Mesenchymal stem cell (in vitro differentiated cells and primary cell): ENCODE data around the gene CDK6.
A peak's percentile ranks its signal among the peaks of the same experiment; 100 is the strongest.

Experiments used
- DNase-seq: peaks from one replicate; pipeline ENCODE4 v3.0.0-alpha.2; 2013
- H2AFZ ChIP-seq: one replicate; pipeline ENCODE4 v1.6.1; 2013; ENCODE audit warnings: low read depth, mild to moderate bottlenecking, control low read depth, inconsistent platforms, low read length, moderate library complexity
- H2AK5ac ChIP-seq: 2 replicates; pipeline ENCODE4 v1.6.1; 2013; ENCODE audit warnings: low read length, moderate library complexity, mild to moderate bottlenecking, inconsistent platforms; ENCODE audit not compliant: severe bottlenecking
- H2BK120ac ChIP-seq: one replicate; pipeline ENCODE4 v1.6.1; 2013; ENCODE audit warnings: low read depth, mild to moderate bottlenecking, inconsistent platforms, low read length, moderate library complexity
- H2BK12ac ChIP-seq, 2 experiments: one replicate each; pipeline ENCODE4 v1.6.1; 2013; ENCODE audit warnings: inconsistent platforms in 2 of 2, low read length in 2 of 2, mild to moderate bottlenecking in 2 of 2, moderate library complexity in 2 of 2, control low read depth in 1 of 2
- H2BK15ac ChIP-seq: one replicate; pipeline ENCODE4 v1.6.1; 2013; ENCODE audit warnings: mild to moderate bottlenecking, low read depth, inconsistent platforms; ENCODE audit not compliant: poor library complexity, severe bottlenecking
- H2BK5ac ChIP-seq: 2 replicates; pipeline ENCODE4 v1.6.1; 2013; ENCODE audit warnings: low read depth, mild to moderate bottlenecking, low read length, control low read depth, inconsistent platforms; ENCODE audit not compliant: poor library complexity, severe bottlenecking
- H3K14ac ChIP-seq, 2 experiments: one replicate each; pipeline ENCODE4 v1.6.1; 2013; ENCODE audit warnings: inconsistent platforms in 2 of 2, low read length in 2 of 2, control low read depth in 1 of 2, mild to moderate bottlenecking in 1 of 2, moderate library complexity in 1 of 2
- H3K18ac ChIP-seq, 2 experiments: one replicate each; pipeline ENCODE4 v1.6.1; 2013; ENCODE audit warnings: inconsistent platforms in 2 of 2, low read length in 2 of 2, control low read depth in 1 of 2, low read depth in 1 of 2, mild to moderate bottlenecking in 1 of 2
- H3K23ac ChIP-seq, 2 experiments: one replicate each; pipeline ENCODE4 v1.6.1; 2013; ENCODE audit warnings: inconsistent platforms in 2 of 2, low read length in 2 of 2, mild to moderate bottlenecking in 2 of 2, moderate library complexity in 2 of 2, control low read depth in 1 of 2
- H3K27ac ChIP-seq: 2 replicates; pipeline ENCODE4 v1.5.1; 2013; ENCODE audit warnings: mild to moderate bottlenecking, moderate library complexity, low read length, control low read depth, inconsistent platforms; ENCODE audit not compliant: poor library complexity, severe bottlenecking
- H3K27me3 ChIP-seq, 2 experiments: 2 replicates each; pipeline versions ENCODE4 v1.6.1 to v1.7.0; 2013; ENCODE audit warnings: low read length in 2 of 2, mild to moderate bottlenecking in 2 of 2, moderate library complexity in 2 of 2, control low read depth in 1 of 2, inconsistent platforms in 1 of 2; ENCODE audit not compliant: control insufficient read depth in 1 of 2, insufficient read depth in 1 of 2
- H3K36me3 ChIP-seq, 2 experiments: 2 replicates each; pipeline versions ENCODE4 v1.6.1 to v1.7.0; 2013; ENCODE audit warnings: low read length in 2 of 2, control low read depth in 1 of 2, inconsistent platforms in 1 of 2, low read depth in 1 of 2, mild to moderate bottlenecking in 1 of 2; ENCODE audit not compliant: insufficient read depth in 2 of 2, control insufficient read depth in 1 of 2
- H3K4ac ChIP-seq, 2 experiments: one replicate each; pipeline ENCODE4 v1.6.1; 2013; ENCODE audit warnings: inconsistent platforms in 2 of 2, low read length in 2 of 2, mild to moderate bottlenecking in 2 of 2, moderate library complexity in 2 of 2, control low read depth in 1 of 2, low read depth in 1 of 2
- H3K4me1 ChIP-seq: 2 replicates; pipeline ENCODE4 v1.6.1; 2013; ENCODE audit warnings: low read depth, low read length, control low read depth; ENCODE audit not compliant: control insufficient read depth, insufficient read depth
- H3K4me2 ChIP-seq: 2 replicates; pipeline ENCODE4 v1.6.1; 2013; ENCODE audit warnings: low read length, mild to moderate bottlenecking, inconsistent platforms; ENCODE audit not compliant: poor library complexity, severe bottlenecking
- H3K4me3 ChIP-seq, 2 experiments: 2 replicates each; pipeline versions ENCODE4 v1.5.1 to v1.7.0; 2013; ENCODE audit warnings: low read length in 2 of 2, mild to moderate bottlenecking in 2 of 2, control low read depth in 1 of 2, low read depth in 1 of 2; ENCODE audit not compliant: insufficient read depth in 1 of 2
- H3K79me1 ChIP-seq: replicated peaks from 2 replicates; pipeline ENCODE4 v1.6.1; 2013; ENCODE audit warnings: mild to moderate bottlenecking, control low read depth, low read length, inconsistent platforms; ENCODE audit not compliant: poor library complexity, severe bottlenecking
- H3K9ac ChIP-seq: 2 replicates; pipeline ENCODE4 v1.7.0; 2013; ENCODE audit warnings: mild to moderate bottlenecking, low read length, moderate library complexity
- H3K9me3 ChIP-seq: 2 replicates; pipeline ENCODE4 v1.7.0; 2013; ENCODE audit warnings: mild to moderate bottlenecking, low read length; ENCODE audit not compliant: control insufficient read depth
- H4K8ac ChIP-seq: one replicate; pipeline ENCODE4 v1.6.1; 2013; ENCODE audit warnings: inconsistent platforms, mild to moderate bottlenecking, low read length, moderate library complexity
- H4K91ac ChIP-seq: one replicate; pipeline ENCODE4 v1.6.1; 2013; ENCODE audit warnings: mild to moderate bottlenecking, low read length, inconsistent platforms
- WGBS: methylation state at CpG from one replicate; pipeline ENCODE4 v1.1.7; 2013; ENCODE audit warnings: mixed read lengths; 5-methylcytosine and 5-hydroxymethylcytosine counted together

Gene CDK6

DNA sequence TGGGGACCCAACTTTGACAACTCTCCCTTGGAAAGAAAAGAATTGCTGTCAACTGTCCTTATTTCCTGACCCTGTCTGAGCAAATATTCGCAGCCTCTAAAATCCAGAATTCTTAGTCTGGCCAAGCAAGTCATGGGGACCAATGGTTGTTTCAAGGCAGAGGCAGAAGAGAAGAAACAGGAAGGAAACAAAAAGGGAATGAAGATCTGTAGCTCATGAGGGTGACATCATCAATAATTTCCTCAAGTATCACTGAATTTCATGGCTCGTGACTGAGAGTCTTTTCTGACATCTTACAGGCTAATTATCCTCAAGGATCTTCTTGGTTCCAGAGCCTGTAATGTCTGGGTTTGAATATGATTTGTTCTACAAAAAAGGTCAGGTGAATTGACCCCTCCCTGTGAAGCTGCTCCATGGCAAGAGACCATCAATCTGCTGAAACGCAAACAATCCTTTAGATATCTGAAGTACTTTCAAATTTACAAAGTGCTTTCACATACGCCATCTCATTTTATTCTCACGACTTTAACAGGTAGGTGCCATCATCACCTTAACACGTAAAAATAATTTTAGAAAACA, 5.8 kb downstream of the CDK6 start:
- Histone ChIP-seq H2BK12ac (no peak overlapping the region), H2BK15ac (no peak overlapping the region), H4K91ac (no peak overlapping the region), H3K4me1 (peaks cover 2% of the 10 kb centered on the region), H3K27me3 (no peaks in the 10 kb centered on the region), H3K9me3 (no peaks in the 10 kb centered on the region), H2BK5ac (no peak overlapping the region), H2AK5ac (peak overlapping the region; percentile 72), H3K18ac (no peak overlapping the region), H3K23ac (no peak overlapping the region), H3K79me1 (no peaks in the 10 kb centered on the region), H3K27ac (peak overlapping the region; percentile 82), H3K14ac (no peak overlapping the region), H3K4ac (no peak overlapping the region), H2AFZ (no peak overlapping the region), H4K8ac (no peak overlapping the region), H3K4me3 (peak overlapping the region in 1 of 2 experiments; percentile 99), H2BK120ac (no peak overlapping the region), H3K36me3 (peaks cover 4 to 11% of the 10 kb centered on the region in 2 experiments), H3K4me2 (peak overlapping the region; percentile 63), H3K9ac (no peak overlapping the region)
- 67% methylated on average over 5 of the region's 6 CpGs for WGBS
- peak; percentile 54 for DNase-seq

- Histone ChIP-seq H3K36me3 (peaks cover 4 to 9% of the 10 kb centered on the region in 2 experiments), H3K18ac (no peak overlapping the region), H3K9ac (no peak overlapping the region), H2AK5ac (no peak overlapping the region), H3K27me3 (no peaks in the 10 kb centered on the region), H3K4me1 (peaks cover 3% of the 10 kb centered on the region), H3K4ac (no peak overlapping the region), H3K4me2 (no peak overlapping the region), H2BK15ac (no peak overlapping the region), H3K27ac (no peak overlapping the region), H2BK12ac (no peak overlapping the region), H3K9me3 (no peaks in the 10 kb centered on the region), H3K79me1 (no peaks in the 10 kb centered on the region), H3K14ac (no peak overlapping the region), H4K8ac (no peak overlapping the region), H2BK120ac (no peak overlapping the region), H3K4me3 (no peak overlapping the region), H2BK5ac (no peak overlapping the region), H2AFZ (no peak overlapping the region), H4K91ac (no peak overlapping the region), H3K23ac (no peak overlapping the region)
- WGBS = 94% methylated on average over 1 of the region's 1 CpG
- DNase-seq = no peak
These were observed 6.3 kb downstream of the CDK6 start for GRCh38 chr7:92830027-92830426.

GRCh38 chr7:92827464-92828120, 8.8 kb downstream of the CDK6 start:
- H2BK120ac ChIP-seq = no peak overlapping the region
- no peak overlapping the region for H2BK5ac ChIP-seq
- no peak overlapping the region for H2BK15ac ChIP-seq
- peaks cover 3% of the 10 kb centered on the region for H3K4me1 ChIP-seq
- H3K9me3 ChIP-seq = no peaks in the 10 kb centered on the region
- no peak overlapping the region for H3K4me3 ChIP-seq
- peaks cover 1 to 4% of the 10 kb centered on the region in 2 experiments for H3K36me3 ChIP-seq
- no peak overlapping the region for H2AFZ ChIP-seq
- H3K27ac ChIP-seq = no peak overlapping the region
- H3K9ac ChIP-seq = no peak overlapping the region
- no peak overlapping the region for H3K4me2 ChIP-seq
- peak overlapping the region in 1 of 2 experiments; percentile 43 for H3K18ac ChIP-seq
- H2BK12ac ChIP-seq = no peak overlapping the region
- no peak overlapping the region for H3K23ac ChIP-seq
- H4K91ac ChIP-seq = no peak overlapping the region
- no peak overlapping the region for H3K4ac ChIP-seq
- no peaks in the 10 kb centered on the region for H3K79me1 ChIP-seq
- no peak overlapping the region for H3K14ac ChIP-seq
- no peak overlapping the region for H2AK5ac ChIP-seq
- no peak overlapping the region for H4K8ac ChIP-seq
- no peaks in the 10 kb centered on the region for H3K27me3 ChIP-seq
- no peak for DNase-seq
- 97% methylated on average over 3 of the region's 3 CpGs for WGBS

GRCh38 chr7:92826258-92826938, 10.0 kb downstream of the CDK6 start:
- Histone ChIP-seq H2AK5ac (no peak overlapping the region), H3K4me1 (peaks cover 3% of the 10 kb centered on the region), H3K14ac (no peak overlapping the region), H3K36me3 (peaks cover 0 to 4% of the 10 kb centered on the region in 2 experiments), H3K4ac (no peak overlapping the region), H2AFZ (no peak overlapping the region), H2BK120ac (no peak overlapping the region), H3K9ac (no peak overlapping the region), H4K8ac (no peak overlapping the region), H3K18ac (no peak overlapping the region), H3K23ac (no peak overlapping the region), H3K9me3 (no peaks in the 10 kb centered on the region), H3K27me3 (no peaks in the 10 kb centered on the region), H3K79me1 (no peaks in the 10 kb centered on the region), H3K27ac (no peak overlapping the region), H3K4me2 (no peak overlapping the region), H2BK12ac (no peak overlapping the region), H4K91ac (no peak overlapping the region), H3K4me3 (no peak overlapping the region), H2BK5ac (no peak overlapping the region), H2BK15ac (no peak overlapping the region)
- DNase-seq = no peak
- WGBS = 97% methylated on average over 1 of the region's 3 CpGs
